Mesothelial cell of epicardium (in vitro differentiated cells): ENCODE measurements around the gene ITGA11. TPM values are rescaled to one million over a fixed set of nuclear protein-coding genes. Genes with fewer than 3 reads are reported as not detected.

Experiments
- DNase-seq, 2 experiments: peaks; one replicate each; pipeline ENCODE4 v3.0.0; 2021; ENCODE audit warnings: low spot score in 2 of 2; ENCODE audit not compliant: unreplicated experiment in 2 of 2
- H3K27ac Mint-ChIP-seq: 2 replicates; pipeline ENCODE4 v1.8.0; 2021; ENCODE audit warnings: mixed read lengths
- H3K27me3 Mint-ChIP-seq: 2 replicates; pipeline ENCODE4 v1.8.0; 2021; ENCODE audit warnings: low read depth, mixed read lengths
- H3K36me3 Mint-ChIP-seq: 2 replicates; pipeline ENCODE4 v1.8.0; 2021; ENCODE audit warnings: mixed read lengths
- H3K4me1 Mint-ChIP-seq: 2 replicates; pipeline ENCODE4 v1.8.0; 2021; ENCODE audit warnings: mixed read lengths
- H3K4me3 Mint-ChIP-seq: 2 replicates; pipeline ENCODE4 v1.8.0; 2021; ENCODE audit warnings: mild to moderate bottlenecking, moderate library complexity, mixed read lengths
- H3K9me3 Mint-ChIP-seq: 2 replicates; pipeline ENCODE4 v1.8.0; 2021; ENCODE audit warnings: mixed read lengths
- total RNA-seq: library from RNA; stranded (reverse); gene quantifications from 3 replicates; pipeline ENCODE4 v1.2.1, GENCODE V29; 2021
- TF ChIP-seq, protein P1 (sequence below): fragments of 200-600 bp; sonication (generic); IDR thresholded peaks from one replicate; pipeline ENCODE4 v1.5.0; 2021; ENCODE audit warnings: antibody characterized with exemption; ENCODE audit not compliant: unreplicated experiment

The ITGA11 gene
- total RNA-seq, 1 donor from 2014 or later = 3.5 TPM

DNA sequence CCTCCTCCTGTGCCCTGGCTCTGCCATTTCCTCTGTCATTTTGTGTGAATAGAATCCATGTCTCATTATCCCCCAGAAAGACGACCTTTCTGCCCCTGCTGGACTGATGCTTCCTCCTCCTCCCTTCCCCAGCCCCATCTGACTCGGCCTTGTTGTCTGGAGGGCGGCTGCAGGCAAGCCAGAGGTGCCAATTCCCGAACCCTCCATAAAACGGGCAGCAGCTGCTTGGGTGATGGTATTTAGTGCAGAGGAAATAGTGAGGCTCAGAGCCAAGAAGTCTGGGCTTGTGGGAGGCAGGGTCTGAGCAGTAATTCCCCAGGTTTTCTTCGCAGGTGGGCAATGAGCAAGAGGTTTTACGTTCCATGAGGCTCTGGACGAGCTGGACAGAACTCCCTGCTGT is 71.2 kb downstream of the ITGA11 start:
- no peak for DNase-seq
- Mint-ChIP-seq H3K27ac (no peak overlapping the region), H3K36me3 (no peaks in the 10 kb centered on the region)

DNA sequence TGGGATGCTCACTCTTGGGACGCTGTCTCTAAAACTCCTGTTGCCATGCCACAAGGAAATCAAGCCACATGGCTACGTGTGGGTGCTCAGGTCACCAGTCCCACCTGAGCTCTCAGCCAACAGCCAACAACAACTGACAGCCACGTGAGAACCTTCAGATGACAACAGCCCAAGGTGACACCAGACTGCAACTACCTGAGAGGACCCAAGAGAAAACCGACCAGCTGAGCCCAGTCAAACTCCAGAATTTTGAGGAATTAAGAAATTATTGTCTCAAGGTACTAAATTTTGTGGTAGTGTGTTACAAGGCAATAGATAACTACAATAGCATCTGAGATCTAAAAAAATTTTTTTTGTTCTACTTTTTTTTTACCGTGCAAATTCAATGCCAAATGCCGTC is 75.2 kb downstream of the ITGA11 start:
- H3K4me1 Mint-ChIP-seq = no peaks in the 10 kb centered on the region
- TF ChIP-seq, protein P1, sequence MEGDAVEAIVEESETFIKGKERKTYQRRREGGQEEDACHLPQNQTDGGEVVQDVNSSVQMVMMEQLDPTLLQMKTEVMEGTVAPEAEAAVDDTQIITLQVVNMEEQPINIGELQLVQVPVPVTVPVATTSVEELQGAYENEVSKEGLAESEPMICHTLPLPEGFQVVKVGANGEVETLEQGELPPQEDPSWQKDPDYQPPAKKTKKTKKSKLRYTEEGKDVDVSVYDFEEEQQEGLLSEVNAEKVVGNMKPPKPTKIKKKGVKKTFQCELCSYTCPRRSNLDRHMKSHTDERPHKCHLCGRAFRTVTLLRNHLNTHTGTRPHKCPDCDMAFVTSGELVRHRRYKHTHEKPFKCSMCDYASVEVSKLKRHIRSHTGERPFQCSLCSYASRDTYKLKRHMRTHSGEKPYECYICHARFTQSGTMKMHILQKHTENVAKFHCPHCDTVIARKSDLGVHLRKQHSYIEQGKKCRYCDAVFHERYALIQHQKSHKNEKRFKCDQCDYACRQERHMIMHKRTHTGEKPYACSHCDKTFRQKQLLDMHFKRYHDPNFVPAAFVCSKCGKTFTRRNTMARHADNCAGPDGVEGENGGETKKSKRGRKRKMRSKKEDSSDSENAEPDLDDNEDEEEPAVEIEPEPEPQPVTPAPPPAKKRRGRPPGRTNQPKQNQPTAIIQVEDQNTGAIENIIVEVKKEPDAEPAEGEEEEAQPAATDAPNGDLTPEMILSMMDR = no peak
- H3K9me3 Mint-ChIP-seq = peaks cover 11% of the 10 kb centered on the region
- no peak overlapping the region for H3K27ac Mint-ChIP-seq
- no peak overlapping the region for H3K4me3 Mint-ChIP-seq
- H3K36me3 Mint-ChIP-seq = no peaks in the 10 kb centered on the region
- no peak for DNase-seq
- H3K27me3 Mint-ChIP-seq = peaks cover 5% of the 10 kb centered on the region

More for the DNA sequence above, 71.2 kb downstream of the ITGA11 start:
- no peaks in the 10 kb centered on the region for H3K4me1 Mint-ChIP-seq
- H3K4me3 Mint-ChIP-seq = no peak overlapping the region
- TF ChIP-seq, protein P1 = no peak
- H3K27me3 Mint-ChIP-seq = peaks cover 7% of the 10 kb centered on the region
- peaks cover 11% of the 10 kb centered on the region for H3K9me3 Mint-ChIP-seq

DNA sequence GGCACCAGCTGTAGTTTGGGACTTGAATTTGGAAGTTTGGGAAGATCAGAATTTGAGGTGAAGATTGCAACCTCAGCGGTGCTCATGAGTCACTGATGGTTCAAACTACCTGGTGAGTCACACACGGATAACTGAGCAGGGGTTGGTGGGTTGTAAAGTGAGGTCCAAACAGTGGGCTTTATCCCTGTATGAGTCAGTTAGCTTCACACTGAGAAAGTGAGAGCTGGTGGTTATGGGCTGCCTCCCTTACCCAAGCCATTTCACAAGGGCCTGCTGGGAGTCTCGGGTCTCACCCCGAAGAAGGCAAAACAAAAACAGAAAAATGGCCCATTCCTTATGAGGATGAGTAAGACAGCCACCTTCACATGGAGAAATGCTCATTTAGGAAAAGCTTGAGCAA is 77.0 kb downstream of the ITGA11 start:
- Mint-ChIP-seq H3K27me3 (peaks cover 5% of the 10 kb centered on the region), H3K4me1 (no peaks in the 10 kb centered on the region), H3K4me3 (no peak overlapping the region), H3K27ac (no peak overlapping the region), H3K36me3 (no peaks in the 10 kb centered on the region), H3K9me3 (peaks cover 11% of the 10 kb centered on the region)
- no peak for DNase-seq
- TF ChIP-seq, protein P1 = no peak

DNA sequence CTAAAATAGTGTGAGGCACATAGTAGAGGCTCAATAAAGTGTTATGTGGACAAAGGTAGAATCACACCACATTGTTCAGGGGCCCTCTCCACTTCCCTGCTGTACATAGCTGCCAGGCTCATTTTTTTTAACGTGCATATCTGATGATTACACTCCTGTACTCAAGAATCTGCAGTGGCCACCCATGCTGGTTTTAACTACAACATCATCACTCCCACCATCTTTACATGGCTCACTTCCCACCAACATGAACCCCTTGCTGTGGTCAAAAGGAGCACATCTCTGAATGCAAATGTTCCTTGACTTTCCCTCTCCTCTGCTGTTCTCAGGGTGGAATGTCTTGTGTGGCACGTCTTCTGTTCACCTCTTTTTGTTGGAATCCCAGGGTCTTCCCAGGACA is 77.7 kb downstream of the ITGA11 start:
- Mint-ChIP-seq H3K27me3 (peaks cover 5% of the 10 kb centered on the region), H3K9me3 (peaks cover 11% of the 10 kb centered on the region), H3K36me3 (no peaks in the 10 kb centered on the region), H3K4me1 (no peaks in the 10 kb centered on the region), H3K4me3 (no peak overlapping the region), H3K27ac (no peak overlapping the region)
- TF ChIP-seq, protein P1 = no peak
- no peak for DNase-seq

DNA sequence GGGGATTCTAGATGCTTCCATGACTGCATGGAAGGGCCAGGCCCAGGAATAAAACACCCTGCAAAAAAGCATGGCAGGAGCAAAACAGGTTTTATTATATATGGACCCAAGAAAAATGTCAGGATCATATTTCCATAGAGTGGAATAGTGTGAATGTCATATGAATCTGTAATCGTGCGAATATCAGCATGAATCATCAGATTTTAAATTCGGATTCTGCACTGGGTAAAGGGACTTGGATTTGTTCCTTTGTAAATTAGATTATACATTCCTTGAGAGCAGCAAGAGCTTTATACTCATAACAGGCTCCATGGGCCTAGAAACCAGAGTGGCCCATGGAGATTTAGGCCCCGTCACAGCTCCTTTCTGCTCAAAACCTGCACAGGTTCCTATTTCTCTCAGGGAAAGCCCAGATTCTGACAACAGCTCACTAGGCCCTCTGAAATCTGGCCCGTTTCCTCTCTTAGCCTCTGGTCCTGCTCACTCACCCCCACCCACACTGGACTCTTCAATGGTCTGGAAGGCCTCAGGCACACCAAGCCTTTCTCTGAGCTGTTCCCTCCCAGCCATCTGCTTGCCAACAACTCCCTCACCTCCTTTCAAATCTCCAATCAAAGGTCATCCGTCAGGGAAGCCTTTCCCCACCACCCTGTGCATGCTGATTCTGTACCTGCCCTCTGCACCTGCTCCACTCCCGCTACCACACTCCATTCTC is 78.4 kb downstream of the ITGA11 start:
- peaks cover 5% of the 10 kb centered on the region for H3K27me3 Mint-ChIP-seq
- H3K4me3 Mint-ChIP-seq = no peak overlapping the region
- no peak overlapping the region for H3K27ac Mint-ChIP-seq

More for the DNA sequence above, 78.4 kb downstream of the ITGA11 start:
- peaks cover 11% of the 10 kb centered on the region for H3K9me3 Mint-ChIP-seq
- H3K36me3 Mint-ChIP-seq = no peaks in the 10 kb centered on the region
- TF ChIP-seq, protein P1 = no peak
- no peaks in the 10 kb centered on the region for H3K4me1 Mint-ChIP-seq
- no peak for DNase-seq
